Measurements from ENCODE around the gene RRP8. TPM values are rescaled to one million over a fixed set of nuclear protein-coding genes. Genes with fewer than 3 reads are reported as not detected.

RRP8 gene
- total RNA-seq, 1 experiment from 2014 or later = 16.0 TPM

- Mint-ChIP-seq H3K27ac (no peak overlapping the region), H3K27me3 (ENCODE audit: low read depth) (no peaks in the 10 kb centered on the region), H3K36me3 (ENCODE audit: insufficient read depth in 1 of 3, low read depth in 3 of 3) (peaks cover 3 to 20% (median 10%) of the 10 kb centered on the region in 3 experiments; a peak in 6 of 7 replicates), H3K4me1 (no peaks in the 10 kb centered on the region; a peak in 2 of 4 replicates), H3K9me3 (no peaks in the 10 kb centered on the region), H3K4me3 (no peak overlapping the region; a peak in 1 of 5 replicates)
- no peak overlapping the region for H3K14ac ChIP-seq (ENCODE audit: insufficient read depth, low read length)
- no peak overlapping the region for H3K23ac ChIP-seq (ENCODE audit: insufficient read length, low read depth, low read length)
- DNase-seq = no peak
- H2BK15ac ChIP-seq (ENCODE audit: low read depth, low read length) = no peak overlapping the region
- H2BK120ac ChIP-seq (ENCODE audit: low read depth, low read length, poor library complexity, severe bottlenecking) = no peak overlapping the region
- H3K27me3 ChIP-seq (ENCODE audit: insufficient read depth, low read length) = no peaks in the 10 kb centered on the region
- TF ChIP-seq CTCF (conservative IDR thresholded peaks at IDR 0.05) = no peak
- H3K56ac ChIP-seq (ENCODE audit: insufficient read length, low read depth, low read length) = no peak overlapping the region
- no peaks in the 10 kb centered on the region for H3K79me2 ChIP-seq (ENCODE audit: insufficient read depth, low read length)
- no peak overlapping the region for H4K5ac ChIP-seq (ENCODE audit: insufficient read length, low read depth, low read length)
- H3K27ac ChIP-seq (ENCODE audit: insufficient read length, low read depth, low read length) = no peak overlapping the region
- H3K4me1 ChIP-seq (ENCODE audit: insufficient read depth, low read length) = no peaks in the 10 kb centered on the region
- no CpG with 5 or more reads among the region's 14 CpGs for WGBS (ENCODE audit: extremely low coverage, insufficient read length, low lambda C conversion rate)
- H2BK20ac ChIP-seq (ENCODE audit: low read depth, low read length, poor library complexity, severe bottlenecking) = no peak overlapping the region
- H2BK5ac ChIP-seq (ENCODE audit: insufficient read length, low read length) = no peak overlapping the region
- no peak overlapping the region for H4K91ac ChIP-seq (ENCODE audit: insufficient read length, low read depth, low read length)
- no peak overlapping the region for H2AK5ac ChIP-seq (ENCODE audit: insufficient read length, low read length)
- H2BK12ac ChIP-seq (ENCODE audit: insufficient read length, low read depth, low read length) = no peak overlapping the region
- H3K9me3 ChIP-seq (ENCODE audit: control insufficient read depth, low read depth, low read length) = no peaks in the 10 kb centered on the region
- no peaks in the 10 kb centered on the region for H4K20me1 ChIP-seq (ENCODE audit: control insufficient read depth, insufficient read depth, insufficient read length)
- H3T11ph ChIP-seq (ENCODE audit: low read length) = no peak overlapping the region
- H3K79me1 ChIP-seq (ENCODE audit: insufficient read depth, low read depth, low read length, poor library complexity, severe bottlenecking) = no peaks in the 10 kb centered on the region
- H4K8ac ChIP-seq (replicated peaks; ENCODE audit: insufficient read length, low read depth, low read length) = no peak overlapping the region
- no peak overlapping the region for H3K9ac ChIP-seq (ENCODE audit: extremely low read depth, insufficient read length, low read length)
- peaks cover 16% of the 10 kb centered on the region for H3K23me2 ChIP-seq (ENCODE audit: insufficient read length, low read depth, low read length, poor library complexity, severe bottlenecking)
- H3K4ac ChIP-seq (ENCODE audit: low read depth, low read length) = no peak overlapping the region
- no peak overlapping the region for H3K18ac ChIP-seq (ENCODE audit: insufficient read length, low read depth, low read length)
- no peak overlapping the region for H3K4me2 ChIP-seq (ENCODE audit: insufficient read depth, insufficient read length, low read length)
- no peak overlapping the region for H2AFZ ChIP-seq (ENCODE audit: low read length)
Observed at GRCh38 chr11:6616596-6617250, 13.3 kb upstream of the RRP8 start.
